ENCODE measurements around the gene PSMD9. TPM values are rescaled to one million over a fixed set of nuclear protein-coding genes. Genes with fewer than 3 reads are reported as not detected.

Gene PSMD9
- total RNA-seq, 1 experiment from 2014 or later = 55.5 TPM

DNA sequence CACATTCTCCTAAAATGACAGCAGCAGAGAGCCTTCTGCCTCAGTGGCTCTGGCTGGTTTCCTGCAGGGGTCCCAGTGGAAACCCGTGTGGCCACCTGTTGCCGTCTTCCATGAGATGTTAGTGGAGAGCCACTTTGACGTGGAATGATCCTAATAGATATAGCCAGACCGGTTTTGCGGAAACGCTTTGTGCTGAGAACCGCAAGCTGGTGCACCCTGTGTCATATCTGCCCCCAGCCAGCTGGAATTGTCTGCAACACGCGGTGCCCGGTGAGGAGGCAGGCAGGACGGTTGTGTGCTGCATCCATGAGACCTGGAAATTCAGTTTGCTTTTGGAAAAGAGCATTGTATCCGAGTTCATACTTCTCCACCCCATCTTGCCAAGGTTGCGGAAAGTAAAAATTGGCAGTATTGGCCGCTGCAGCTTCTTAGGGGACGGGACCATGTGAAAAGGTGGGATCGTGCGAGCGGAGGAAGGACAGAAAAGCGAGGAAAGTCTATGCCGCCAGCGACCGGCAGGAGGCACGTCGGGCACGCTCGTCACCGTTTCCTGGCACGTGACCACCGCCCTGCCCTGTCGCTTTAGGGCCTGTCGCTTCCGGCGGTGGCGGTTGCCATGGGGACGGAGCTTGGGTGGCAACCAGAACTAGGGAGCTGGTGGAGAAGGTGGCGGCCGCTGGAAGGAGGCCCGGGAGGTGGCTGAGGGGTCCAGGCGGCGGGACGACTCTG lies 29.5 kb downstream of the PSMD9 start, which contains the start of gene CFAP251:
Gene CFAP251, plus strand, starts transcription at position 643 of the 729 bp plus-strand sequence. CDS start 2,714 bp downstream, outside the sequence.
- peak; percentile 85 for DNase-seq (ENCODE audit: low read depth, low spot score)
- H3K79me2 ChIP-seq (ENCODE audit: insufficient read depth, low read length) = no peaks in the 10 kb centered on the region
- ChIA-PET CTCF (interaction anchor here (0.5 to 2.6 kb wide), 7 partner anchors 9 to 273 kb away, joined by 3 to 16 read pairs (median 3); partner anchors contain the start of genes PSMD9 and RHOF), POLR2A (no interaction called here), RAD21 (ENCODE audit: low non-redundant PET in 1 of 2, low total read pairs in 2 of 2, uncharacterized antibody in 2 of 2, unreplicated experiment in 2 of 2) (no interaction called here)
- BruUV-seq (replicated peaks) = TSS peak; percentile 74
- intact Hi-C loops (cut with micrococcal nuclease) = no loop called here
- peak within 1 kb of the TSS; percentile 84 for H3K4me2 ChIP-seq (ENCODE audit: low read length)
- no peaks in the 10 kb centered on the region for H3K27me3 ChIP-seq (ENCODE audit: insufficient read depth, low read length)
- peaks cover 7 to 18% of the 10 kb centered on the region in 2 experiments; a peak in 3 of 4 replicates for H3K4me1 ChIP-seq (ENCODE audit: control insufficient read depth in 1 of 2, insufficient read depth in 2 of 2, low read length in 2 of 2)
- H3K9ac ChIP-seq (ENCODE audit: low read length) = peak within 1 kb of the TSS; percentile 50
- peak within 1 kb of the TSS; percentile 40 for H3K27ac ChIP-seq (ENCODE audit: low read depth, low read length)
- H4K20me1 ChIP-seq (ENCODE audit: insufficient read depth) = no peaks in the 10 kb centered on the region
- peaks cover 12 to 23% of the 10 kb centered on the region in 2 experiments; a peak in 3 of 4 replicates for H3K36me3 ChIP-seq (ENCODE audit: control insufficient read depth in 1 of 2, insufficient read depth in 2 of 2, low read length in 2 of 2)
- ATAC-seq = peak; percentile 98
- H3K9me3 ChIP-seq (ENCODE audit: control insufficient read depth in 1 of 2, insufficient read depth in 1 of 2, low read depth in 1 of 2, low read length in 2 of 2) = no peaks in the 10 kb centered on the region
- no peaks in the 10 kb centered on the region for H3K9me2 ChIP-seq (ENCODE audit: insufficient read depth)
- TF ChIP-seq RAD21 (IDR thresholded peaks at IDR 0.05; ENCODE audit: low read depth) (peak; percentile 79), EZH2phosphoT487 (IDR thresholded peaks at IDR 0.05; ENCODE audit: borderline replicate concordance) (no peak), SRF (IDR thresholded peaks at IDR 0.05; ENCODE audit: low read depth) (peak; percentile 81; the same call in 1 of the 2 replicates), SIN3A (IDR thresholded peaks at IDR 0.05; ENCODE audit: low read depth) (no peak), CBX3 (IDR thresholded peaks at IDR 0.05; ENCODE audit: low read depth) (no peak), POLR2AphosphoS5 (IDR thresholded peaks at IDR 0.05; ENCODE audit: low read depth, low read length) (peak; percentile 48), FOSL1 (IDR thresholded peaks at IDR 0.05; ENCODE audit: low read depth) (no peak)
- TF ChIP-seq, protein P1, sequence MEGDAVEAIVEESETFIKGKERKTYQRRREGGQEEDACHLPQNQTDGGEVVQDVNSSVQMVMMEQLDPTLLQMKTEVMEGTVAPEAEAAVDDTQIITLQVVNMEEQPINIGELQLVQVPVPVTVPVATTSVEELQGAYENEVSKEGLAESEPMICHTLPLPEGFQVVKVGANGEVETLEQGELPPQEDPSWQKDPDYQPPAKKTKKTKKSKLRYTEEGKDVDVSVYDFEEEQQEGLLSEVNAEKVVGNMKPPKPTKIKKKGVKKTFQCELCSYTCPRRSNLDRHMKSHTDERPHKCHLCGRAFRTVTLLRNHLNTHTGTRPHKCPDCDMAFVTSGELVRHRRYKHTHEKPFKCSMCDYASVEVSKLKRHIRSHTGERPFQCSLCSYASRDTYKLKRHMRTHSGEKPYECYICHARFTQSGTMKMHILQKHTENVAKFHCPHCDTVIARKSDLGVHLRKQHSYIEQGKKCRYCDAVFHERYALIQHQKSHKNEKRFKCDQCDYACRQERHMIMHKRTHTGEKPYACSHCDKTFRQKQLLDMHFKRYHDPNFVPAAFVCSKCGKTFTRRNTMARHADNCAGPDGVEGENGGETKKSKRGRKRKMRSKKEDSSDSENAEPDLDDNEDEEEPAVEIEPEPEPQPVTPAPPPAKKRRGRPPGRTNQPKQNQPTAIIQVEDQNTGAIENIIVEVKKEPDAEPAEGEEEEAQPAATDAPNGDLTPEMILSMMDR (IDR thresholded peaks at IDR 0.05 in 2 of 3, conservative IDR thresholded peaks at IDR 0.05 in 1 of 3; ENCODE audit: borderline replicate concordance in 1 of 3, insufficient read depth in 1 of 3, low read depth in 2 of 3, low read length in 2 of 3) = peak; percentile 38 to 76 (median 64); a peak in 5 of 6 replicates
- TF ChIP-seq, protein P2, sequence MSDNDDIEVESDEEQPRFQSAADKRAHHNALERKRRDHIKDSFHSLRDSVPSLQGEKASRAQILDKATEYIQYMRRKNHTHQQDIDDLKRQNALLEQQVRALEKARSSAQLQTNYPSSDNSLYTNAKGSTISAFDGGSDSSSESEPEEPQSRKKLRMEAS (IDR thresholded peaks at IDR 0.05) = peak; percentile 93
- TF ChIP-seq, protein P3, sequence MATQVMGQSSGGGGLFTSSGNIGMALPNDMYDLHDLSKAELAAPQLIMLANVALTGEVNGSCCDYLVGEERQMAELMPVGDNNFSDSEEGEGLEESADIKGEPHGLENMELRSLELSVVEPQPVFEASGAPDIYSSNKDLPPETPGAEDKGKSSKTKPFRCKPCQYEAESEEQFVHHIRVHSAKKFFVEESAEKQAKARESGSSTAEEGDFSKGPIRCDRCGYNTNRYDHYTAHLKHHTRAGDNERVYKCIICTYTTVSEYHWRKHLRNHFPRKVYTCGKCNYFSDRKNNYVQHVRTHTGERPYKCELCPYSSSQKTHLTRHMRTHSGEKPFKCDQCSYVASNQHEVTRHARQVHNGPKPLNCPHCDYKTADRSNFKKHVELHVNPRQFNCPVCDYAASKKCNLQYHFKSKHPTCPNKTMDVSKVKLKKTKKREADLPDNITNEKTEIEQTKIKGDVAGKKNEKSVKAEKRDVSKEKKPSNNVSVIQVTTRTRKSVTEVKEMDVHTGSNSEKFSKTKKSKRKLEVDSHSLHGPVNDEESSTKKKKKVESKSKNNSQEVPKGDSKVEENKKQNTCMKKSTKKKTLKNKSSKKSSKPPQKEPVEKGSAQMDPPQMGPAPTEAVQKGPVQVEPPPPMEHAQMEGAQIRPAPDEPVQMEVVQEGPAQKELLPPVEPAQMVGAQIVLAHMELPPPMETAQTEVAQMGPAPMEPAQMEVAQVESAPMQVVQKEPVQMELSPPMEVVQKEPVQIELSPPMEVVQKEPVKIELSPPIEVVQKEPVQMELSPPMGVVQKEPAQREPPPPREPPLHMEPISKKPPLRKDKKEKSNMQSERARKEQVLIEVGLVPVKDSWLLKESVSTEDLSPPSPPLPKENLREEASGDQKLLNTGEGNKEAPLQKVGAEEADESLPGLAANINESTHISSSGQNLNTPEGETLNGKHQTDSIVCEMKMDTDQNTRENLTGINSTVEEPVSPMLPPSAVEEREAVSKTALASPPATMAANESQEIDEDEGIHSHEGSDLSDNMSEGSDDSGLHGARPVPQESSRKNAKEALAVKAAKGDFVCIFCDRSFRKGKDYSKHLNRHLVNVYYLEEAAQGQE (IDR thresholded peaks at IDR 0.05; ENCODE audit: low read depth) = no peak
- H2AFZ ChIP-seq (ENCODE audit: low read depth, low read length, poor library complexity, severe bottlenecking) = peak within 1 kb of the TSS; percentile 67
- H3K4me3 ChIP-seq (replicated peaks in 1 of 2; ENCODE audit: low read depth in 1 of 2, low read length in 2 of 2) = peak within 1 kb of the TSS; percentile 46 to 52

Measured in HCT116 (cell line).